Fibroblast of pulmonary artery (primary cell): Measurements from ENCODE around the gene COX7A2.
A peak's percentile ranks its signal among the peaks of the same experiment; 100 is the strongest.

Experiments
- DNase-seq: peaks from one replicate; pipeline ENCODE4 v3.0.0-alpha.2; 2010; ENCODE audit warnings: low read depth
- H3K4me3 ChIP-seq: replicated peaks from 2 replicates; pipeline ENCODE4 v1.5.1; 2011; ENCODE audit warnings: low read depth, mild to moderate bottlenecking, control low read depth, low read length, moderate library complexity
- TF ChIP-seq, protein P1 (sequence below): IDR thresholded peaks from 2 replicates; pipeline ENCODE4 v1.5.1; 2011; ENCODE audit warnings: mild to moderate bottlenecking, control low read depth, low read length, inconsistent platforms; ENCODE audit errors: missing control alignments

The COX7A2 gene

GRCh38 chr6:75280131-75280855, 36.7 kb upstream of the COX7A2 start:
- no peak for DNase-seq
- TF ChIP-seq, protein P1, sequence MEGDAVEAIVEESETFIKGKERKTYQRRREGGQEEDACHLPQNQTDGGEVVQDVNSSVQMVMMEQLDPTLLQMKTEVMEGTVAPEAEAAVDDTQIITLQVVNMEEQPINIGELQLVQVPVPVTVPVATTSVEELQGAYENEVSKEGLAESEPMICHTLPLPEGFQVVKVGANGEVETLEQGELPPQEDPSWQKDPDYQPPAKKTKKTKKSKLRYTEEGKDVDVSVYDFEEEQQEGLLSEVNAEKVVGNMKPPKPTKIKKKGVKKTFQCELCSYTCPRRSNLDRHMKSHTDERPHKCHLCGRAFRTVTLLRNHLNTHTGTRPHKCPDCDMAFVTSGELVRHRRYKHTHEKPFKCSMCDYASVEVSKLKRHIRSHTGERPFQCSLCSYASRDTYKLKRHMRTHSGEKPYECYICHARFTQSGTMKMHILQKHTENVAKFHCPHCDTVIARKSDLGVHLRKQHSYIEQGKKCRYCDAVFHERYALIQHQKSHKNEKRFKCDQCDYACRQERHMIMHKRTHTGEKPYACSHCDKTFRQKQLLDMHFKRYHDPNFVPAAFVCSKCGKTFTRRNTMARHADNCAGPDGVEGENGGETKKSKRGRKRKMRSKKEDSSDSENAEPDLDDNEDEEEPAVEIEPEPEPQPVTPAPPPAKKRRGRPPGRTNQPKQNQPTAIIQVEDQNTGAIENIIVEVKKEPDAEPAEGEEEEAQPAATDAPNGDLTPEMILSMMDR: no peak
- peak overlapping the region; percentile 5 for H3K4me3 ChIP-seq

GRCh38 chr6:75279418-75279817, 35.8 kb upstream of the COX7A2 start:
- TF ChIP-seq, protein P1: no peak
- no peak overlapping the region for H3K4me3 ChIP-seq
- no peak for DNase-seq

DNA sequence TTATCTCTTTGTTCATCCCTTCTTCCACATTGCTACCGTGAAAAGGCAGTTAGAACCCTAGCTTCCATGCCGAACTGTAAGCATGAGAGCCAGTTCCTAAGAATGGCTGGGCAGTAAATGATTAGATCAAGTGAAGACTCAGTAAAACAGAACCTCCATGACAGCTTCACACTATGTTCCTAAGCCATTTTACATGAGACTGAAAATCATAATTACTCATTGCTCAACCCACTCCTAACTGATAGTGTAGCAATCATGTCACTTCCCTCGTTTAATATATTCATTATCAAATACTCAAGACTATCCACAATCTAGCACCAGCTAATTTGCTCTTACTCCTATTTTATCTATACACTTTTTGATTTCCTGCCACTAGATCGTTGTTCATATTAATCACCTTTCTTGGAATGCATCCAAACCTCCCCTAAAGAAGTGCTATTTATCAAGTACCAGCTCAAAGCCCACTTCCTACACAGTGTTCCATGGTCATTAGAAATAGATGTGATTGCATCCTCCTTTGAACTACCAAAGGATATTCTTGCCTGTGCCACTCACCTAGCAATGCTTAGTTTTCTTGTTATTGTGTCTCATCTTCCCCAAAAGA, 35.0 kb upstream of the COX7A2 start:
- DNase-seq: no peak
- H3K4me3 ChIP-seq: no peak overlapping the region
- TF ChIP-seq, protein P1: no peak

DNA sequence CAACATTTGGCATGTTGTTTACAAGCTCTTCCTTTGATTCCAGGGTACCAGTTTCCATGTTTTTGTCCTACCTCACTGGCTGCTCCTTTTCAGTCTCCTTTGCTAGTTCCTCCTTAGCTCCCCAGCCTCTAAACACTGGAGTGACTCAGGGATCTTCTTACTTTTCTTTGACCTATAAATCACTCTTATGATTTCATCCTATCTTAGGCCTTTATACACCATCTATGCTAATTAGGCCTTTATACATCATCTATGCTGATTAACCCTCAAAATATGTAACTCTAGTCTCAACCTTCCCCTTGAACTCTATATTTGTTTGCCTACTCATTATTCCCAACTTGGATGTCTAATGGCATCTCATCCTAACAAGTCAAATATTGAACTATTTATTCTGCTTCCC, 31.5 kb upstream of the COX7A2 start:
- no peak overlapping the region for H3K4me3 ChIP-seq
- DNase-seq: peak; percentile 36
- TF ChIP-seq, protein P1: no peak

- no peak overlapping the region for H3K4me3 ChIP-seq
- DNase-seq: no peak
- TF ChIP-seq, protein P1: no peak
These were observed 29.4 kb upstream of the COX7A2 start for GRCh38 chr6:75273009-75273408.

DNA sequence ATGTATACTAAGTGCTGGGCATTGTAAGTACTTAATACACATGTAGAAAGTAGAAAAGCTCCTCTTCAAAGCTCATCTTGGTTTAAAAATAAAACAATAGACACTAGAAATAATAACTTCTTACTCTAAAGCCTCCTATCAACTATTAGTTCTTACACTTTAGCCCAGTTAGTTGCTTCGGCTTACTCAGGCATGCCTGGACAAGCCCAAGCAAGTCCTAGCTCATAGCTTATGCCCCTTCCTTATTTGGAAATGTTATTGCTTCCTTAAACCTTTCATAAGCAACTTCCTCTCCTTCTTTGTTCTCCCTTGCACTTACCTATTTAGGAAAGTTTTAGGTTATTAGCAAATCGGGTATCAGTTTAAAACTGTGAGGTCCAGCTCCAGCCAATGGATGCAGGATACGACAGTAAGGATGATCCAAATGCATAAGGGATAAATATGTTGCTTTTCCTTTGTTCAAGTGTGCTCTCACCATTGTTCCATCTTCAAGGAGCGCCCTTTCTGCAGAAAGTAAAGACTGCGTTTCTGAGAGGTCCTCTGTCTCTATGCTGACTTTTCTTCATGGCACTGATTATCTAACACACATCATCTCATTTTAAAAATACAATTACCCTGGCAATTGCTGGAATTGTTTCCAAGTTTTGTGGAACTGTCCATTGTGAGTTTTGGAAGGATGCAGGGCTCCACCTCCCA, 28.7 kb upstream of the COX7A2 start:
- TF ChIP-seq, protein P1: no peak
- peak; percentile 63 for DNase-seq
- no peak overlapping the region for H3K4me3 ChIP-seq
